HepG2 (cell line): ENCODE results near the gene GLIPR1L1. TPM values are rescaled to one million over a fixed set of nuclear protein-coding genes. Genes with fewer than 3 reads are reported as not detected.

Source experiments
- ATAC-seq: fragments of 200-7000 bp; cut with Tn5 transposase; 3 replicates; pipeline ENCODE4 v1.9.1; 2020; ENCODE audit warnings: mild to moderate bottlenecking, moderate library complexity
- BruUV-seq: library from RNA; stranded (reverse); fragments of 400-500 nt; replicated peaks from 2 replicates; lab custom pipeline; 2021; lab: Mats Ljungman, UMichigan
- CTCF ChIA-PET: fragments of 300-600 bp; formaldehyde crosslinking; extraction: SDS; loops from one replicate; lab custom pipeline; 2021; ENCODE audit warnings: low total read pairs, inconsistent platforms, low intra/inter-chr PET ratio; lab: Yijun Ruan, JAX
- POLR2A ChIA-PET: fragments of 350-600 bp; sonication (Branson Sonifier 250); formaldehyde crosslinking; loops from one replicate; lab custom pipeline; 2020; ENCODE audit warnings: antibody characterized with exemption, inconsistent platforms; lab: Yijun Ruan, JAX
- DNase-seq: peaks from one replicate; pipeline ENCODE4 v3.0.0-alpha.2; 2015; ENCODE audit warnings: low spot score
- FAIRE-seq: peaks from 3 replicates; lab custom pipeline; 2011; peaks lifted over from hg19 to GRCh38; lab: Jason Lieb, UNC
- H2AFZ ChIP-seq: one replicate; pipeline ENCODE4 v1.6.1; 2011; ENCODE audit warnings: low read length, inconsistent platforms
- H3K27ac ChIP-seq: fragments of 300-600 bp; 3 replicates; pipeline ENCODE4 v1.8.0; 2011; ENCODE audit warnings: mixed run types, mild to moderate bottlenecking, mixed read lengths, low read length, inconsistent platforms; ENCODE audit not compliant: insufficient read depth; ENCODE audit errors: extremely low read length
- H3K27me3 ChIP-seq, 2 experiments: fragments of 200-600 bp in 1 of 2; 2 replicates in 1 of 2; 3 replicates in 1 of 2; pipeline versions ENCODE4 v1.6.0 to v1.8.0; 2011; ENCODE audit warnings: low read length in 2 of 2, mild to moderate bottlenecking in 2 of 2, moderate library complexity in 2 of 2, inconsistent platforms in 1 of 2; ENCODE audit not compliant: insufficient read depth in 2 of 2, control insufficient read depth in 1 of 2
- H3K36me3 ChIP-seq, 2 experiments: fragments of 200-600 bp in 1 of 2; replicated peaks in 1 of 2; 2 replicates in 1 of 2; 3 replicates in 1 of 2; pipeline versions ENCODE4 v1.5.1 to v1.8.0; 2011; ENCODE audit warnings: low read length in 2 of 2, inconsistent platforms in 1 of 2; ENCODE audit not compliant: insufficient read depth in 2 of 2, control insufficient read depth in 1 of 2
- H3K4me1 ChIP-seq: 2 replicates; pipeline ENCODE4 v1.5.1; 2012; ENCODE audit warnings: low read length, inconsistent platforms; ENCODE audit not compliant: insufficient read depth
- H3K4me2 ChIP-seq: 2 replicates; pipeline ENCODE4 v1.6.0; 2011; ENCODE audit warnings: low read depth, low read length, inconsistent platforms
- H3K4me3 ChIP-seq, 3 experiments: fragments of 200-600 bp in 1 of 3; sonication (generic), shearing (Covaris generic) in 1 of 3; replicated peaks in 1 of 3; 2 replicates each; pipeline ENCODE4 v1.5.1; 2011 to 2016; ENCODE audit warnings: low read length in 3 of 3, inconsistent platforms in 2 of 3, low read depth in 2 of 3, mild to moderate bottlenecking in 2 of 3, control low read depth in 1 of 3, mixed read lengths in 1 of 3; ENCODE audit not compliant: insufficient read depth in 1 of 3
- H3K79me2 ChIP-seq: one replicate; pipeline ENCODE4 v1.6.1; 2011; ENCODE audit warnings: low read length, inconsistent platforms; ENCODE audit not compliant: insufficient read depth
- H3K9ac ChIP-seq: 2 replicates; pipeline ENCODE4 v1.6.0; 2011; ENCODE audit warnings: mild to moderate bottlenecking, low read depth, low read length, inconsistent platforms; ENCODE audit not compliant: insufficient read depth
- H3K9me3 ChIP-seq: 2 replicates; pipeline ENCODE4 v1.5.1; 2012; ENCODE audit warnings: mild to moderate bottlenecking, low read length
- H4K20me1 ChIP-seq: 2 replicates; pipeline ENCODE4 v1.6.0; 2011; ENCODE audit warnings: inconsistent platforms, mild to moderate bottlenecking, low read length, moderate library complexity; ENCODE audit not compliant: insufficient read depth
- EEA1 ChIP-seq: sonication (generic); formaldehyde crosslinking; IDR thresholded peaks from 2 replicates; pipeline ENCODE4 v1.5.1; 2020; ENCODE audit warnings: mild to moderate bottlenecking, missing genetic modification reagents, borderline replicate concordance
- HCFC1 ChIP-seq: fragments of 150-350 bp; IDR thresholded peaks from 2 replicates; pipeline ENCODE4 v1.6.1; 2014; ENCODE audit warnings: low read depth, low read length
- HES4 ChIP-seq: sonication (generic); formaldehyde crosslinking; IDR thresholded peaks from 2 replicates; pipeline ENCODE4 v1.9.0; 2021; ENCODE audit warnings: mild to moderate bottlenecking, missing genetic modification reagents, borderline replicate concordance
- KDM1A ChIP-seq: IDR thresholded peaks from 2 replicates; pipeline ENCODE4 v1.6.1; 2016; ENCODE audit warnings: missing compliant biosample characterization
- MLX ChIP-seq: IDR thresholded peaks from 2 replicates; pipeline ENCODE4 v1.6.1; 2016
- PAF1 ChIP-seq: IDR thresholded peaks from 2 replicates; pipeline ENCODE4 v1.6.1; 2016; ENCODE audit warnings: missing genetic modification reagents, missing compliant biosample characterization
- PAX8 ChIP-seq: sonication (generic); formaldehyde crosslinking; IDR thresholded peaks from 2 replicates; pipeline ENCODE4 v1.8.0; 2022; ENCODE audit warnings: mild to moderate bottlenecking, missing genetic modification reagents, borderline replicate concordance
- REST ChIP-seq, 2 experiments: IDR thresholded peaks; 2 replicates each; pipeline ENCODE4 v1.6.1; 2011 to 2012; ENCODE audit warnings: low read length in 2 of 2, borderline replicate concordance in 1 of 2, low read depth in 1 of 2, mild to moderate bottlenecking in 1 of 2, moderate library complexity in 1 of 2
- TMF1 ChIP-seq: sonication (generic); formaldehyde crosslinking; IDR thresholded peaks from 2 replicates; pipeline ENCODE4 v1.8.1; 2022; ENCODE audit warnings: low read depth, missing genetic modification reagents
- XRCC5 ChIP-seq: fragments of 200-400 bp; formaldehyde crosslinking; optimal IDR thresholded peaks from 2 replicates; pipeline ENCODE3; 2017; ENCODE audit warnings: mild to moderate bottlenecking, low read length
- ZBTB43 ChIP-seq: sonication (generic); formaldehyde crosslinking; conservative IDR thresholded peaks from 2 replicates; pipeline ENCODE4 v1.4.0; 2020; ENCODE audit warnings: missing genetic modification reagents
- ZNF274 ChIP-seq: sonication (generic); formaldehyde crosslinking; IDR thresholded peaks from 2 replicates; pipeline ENCODE4 v1.5.1; 2020; ENCODE audit warnings: mild to moderate bottlenecking, missing genetic modification reagents
- ZNF3 ChIP-seq: IDR thresholded peaks from 2 replicates; pipeline ENCODE4 v1.7.0; 2017; ENCODE audit warnings: inconsistent platforms
- ZUFSP ChIP-seq: sonication (generic); formaldehyde crosslinking; IDR thresholded peaks from 2 replicates; pipeline ENCODE4 v1.9.0; 2021; ENCODE audit warnings: missing genetic modification reagents, mild to moderate bottlenecking, borderline replicate concordance
- WGBS: methylation state at CpG from one replicate; pipeline ENCODE4 v1.1.6; 2017; ENCODE audit warnings: low lambda C conversion rate; 5-methylcytosine and 5-hydroxymethylcytosine counted together
- in situ Hi-C: cut with HindIII; loops from 2 replicates; pipeline ENCODE4 v1.10.0; 2017; ENCODE audit warnings: low pct_unique_long_range_greater_than_20kb; ENCODE audit not compliant: extremely low pct_ligation_motif_present
- intact Hi-C: fragments of 100-400 bp; cut with micrococcal nuclease; formaldehyde crosslinking; loops from one replicate; pipeline ENCODE4 v1.10.0; 2022; ENCODE audit not compliant: unreplicated experiment
- polyA plus RNA-seq, 8 experiments: library from polyadenylated mRNA; depleted of rRNA in 3 of 8; stranded (reverse) in 7 of 8; unstranded in 1 of 8; fragments of >200 nt; fragmentation: Illumina TruSeq in 4 of 8; extraction: Trizol in 4 of 8; gene quantifications; 2 replicates each; pipeline versions ENCODE4 v1.2.1 to v1.2.3, GENCODE V29; 2011 to 2016; ENCODE audit warnings: low read depth in 4 of 8, missing spikeins in 1 of 8, mixed read lengths in 1 of 8; ENCODE audit not compliant: insufficient read depth in 1 of 8
- total RNA-seq, 5 experiments: library from RNA; depleted of rRNA; stranded (reverse); fragments of >200 nt; fragmentation: Illumina TruSeq; extraction: Trizol; gene quantifications; 2 replicates each; pipeline ENCODE4 v1.2.3, GENCODE V29; 2016; ENCODE audit warnings: low read depth in 1 of 5

GLIPR1L1 gene
- total and polyA plus RNA-seq, 2 of the 13 experiments (the other 11 are each of a cell fraction or from before 2014, with no cell fraction given), result not detected

GRCh38 chr12:75337905-75338304, 3.4 kb downstream of the GLIPR1L1 start:
- Histone ChIP-seq H3K4me3 (no peak overlapping the region), H2AFZ (no peak overlapping the region), H3K27me3 (no peaks in the 10 kb centered on the region), H3K9ac (no peak overlapping the region), H3K4me2 (no peak overlapping the region), H3K9me3 (no peaks in the 10 kb centered on the region), H3K4me1 (no peaks in the 10 kb centered on the region), H3K36me3 (no peaks in the 10 kb centered on the region), H3K79me2 (no peaks in the 10 kb centered on the region), H4K20me1 (no peaks in the 10 kb centered on the region), H3K27ac (no peak overlapping the region)
- POLR2A ChIA-PET, result no interaction called here
- ATAC-seq (no peak), DNase-seq (no peak), FAIRE-seq (no peak)
- in situ Hi-C loops, result loop anchor here (10.0 kb wide), 1 partner anchor 167 kb away; no protein-coding TSS in a partner anchor
- CTCF ChIA-PET, result no interaction called here
- intact Hi-C loops, result loop anchor here (10.0 kb wide), 1 partner anchor 173 kb away; no protein-coding TSS in a partner anchor
- WGBS, result 0% methylated on average over 1 of the region's 1 CpG
- no TSS peak for BruUV-seq
- no peak for TF ChIP-seq PAF1 (CRISPR knock-in tag)
- no peak for TF ChIP-seq HCFC1
- no peak for TF ChIP-seq ZBTB43 (CRISPR knock-in tag)
- no peak for TF ChIP-seq TMF1 (CRISPR knock-in tag)
- TF ChIP-seq HES4 (CRISPR knock-in tag), result no peak
- TF ChIP-seq ZNF274, result no peak
- no peak for TF ChIP-seq ZUFSP (CRISPR knock-in tag)
- TF ChIP-seq EEA1, result no peak
- no peak for TF ChIP-seq ZNF3 (CRISPR knock-in tag)
- TF ChIP-seq XRCC5, result no peak
- TF ChIP-seq KDM1A (CRISPR knock-in tag), result no peak
- no peak for TF ChIP-seq MLX (CRISPR knock-in tag)
- TF ChIP-seq PAX8 (CRISPR knock-in tag), result no peak
- TF ChIP-seq REST (IDR thresholded peaks at IDR 0.05; ENCODE audit: borderline replicate concordance in 1 of 2, low read depth in 1 of 2, low read length in 2 of 2), result no peak
